Epidermal melanocyte (primary cell): Measurements from ENCODE around the gene TIPIN.
"Not testable (repeated sequence)": the region's sequence is repeated elsewhere in the genome, so short reads cannot be mapped to it uniquely, and the experiment has no call there.

Experiments
- DNase-seq: peaks from one replicate; pipeline ENCODE4 v3.0.0; 2011; ENCODE audit warnings: low spot score; ENCODE audit not compliant: insufficient read length

The TIPIN gene

DNA sequence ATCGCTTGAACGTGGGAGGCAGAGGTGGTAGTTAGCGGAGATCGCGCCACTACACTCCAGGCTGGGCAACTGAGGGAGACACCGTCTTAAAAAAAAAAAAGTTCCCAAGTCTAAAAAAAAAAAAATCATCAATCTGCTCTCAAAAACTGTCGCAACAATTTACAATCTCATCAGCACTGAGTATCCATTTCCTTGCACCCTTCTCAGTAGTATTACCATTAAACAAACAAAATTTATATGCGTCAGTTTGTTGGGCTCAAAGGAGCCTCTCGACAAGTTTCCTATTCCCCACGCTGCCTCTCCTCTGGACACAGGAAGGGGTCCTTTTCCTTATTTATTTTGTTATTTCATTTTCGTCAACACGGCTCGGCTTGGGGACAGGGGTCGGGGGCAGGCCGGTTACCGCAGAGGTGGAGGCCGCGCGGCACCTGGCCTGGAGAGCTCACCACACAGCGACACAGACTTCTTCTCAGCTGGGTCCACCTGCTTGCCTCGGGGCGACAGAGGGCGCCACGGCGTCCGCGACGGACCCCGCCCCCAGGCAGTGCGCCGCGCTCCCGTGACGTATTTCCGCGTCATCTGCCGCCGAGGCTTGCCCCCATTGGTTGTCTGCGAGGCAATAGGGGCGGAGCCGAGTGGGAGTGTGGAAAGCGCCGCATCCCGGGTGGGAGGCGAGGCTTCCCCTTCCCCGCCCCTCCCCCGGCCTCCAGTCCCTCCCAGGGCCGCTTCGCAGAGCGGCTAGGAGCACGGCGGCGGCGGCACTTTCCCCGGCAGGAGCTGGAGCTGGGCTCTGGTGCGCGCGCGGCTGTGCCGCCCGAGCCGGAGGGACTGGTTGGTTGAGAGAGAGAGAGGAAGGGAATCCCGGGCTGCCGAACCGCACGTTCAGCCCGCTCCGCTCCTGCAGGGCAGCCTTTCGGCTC lies 30.0 kb upstream of the TIPIN start, which contains the start of gene MAP2K1:
MAP2K1 (plus strand) TSS at position 709 of the 920 bp plus-strand sequence. CDS start 436 bp downstream, outside the sequence.
- peak; percentile 83 for DNase-seq

DNA sequence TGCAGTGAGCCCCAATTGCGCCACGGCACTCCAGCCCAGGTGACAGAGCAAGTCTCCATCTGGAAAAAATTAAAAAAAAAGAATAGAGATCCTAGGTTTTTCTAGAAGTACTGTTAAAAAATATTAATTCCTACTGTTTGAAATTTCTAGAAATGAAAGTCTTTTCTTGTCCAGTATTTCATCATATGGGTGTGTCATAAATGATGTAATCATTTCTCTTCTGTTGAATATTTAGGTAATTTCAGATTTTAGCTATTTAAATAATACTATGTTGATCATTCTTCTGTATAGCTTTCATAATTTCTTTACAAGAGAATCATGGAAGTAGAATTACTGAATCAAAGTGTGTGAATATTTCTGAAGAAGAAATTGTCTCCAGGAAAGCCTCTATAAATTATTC lies 24.9 kb upstream of the TIPIN start:
- not testable (repeated sequence) for DNase-seq

DNA sequence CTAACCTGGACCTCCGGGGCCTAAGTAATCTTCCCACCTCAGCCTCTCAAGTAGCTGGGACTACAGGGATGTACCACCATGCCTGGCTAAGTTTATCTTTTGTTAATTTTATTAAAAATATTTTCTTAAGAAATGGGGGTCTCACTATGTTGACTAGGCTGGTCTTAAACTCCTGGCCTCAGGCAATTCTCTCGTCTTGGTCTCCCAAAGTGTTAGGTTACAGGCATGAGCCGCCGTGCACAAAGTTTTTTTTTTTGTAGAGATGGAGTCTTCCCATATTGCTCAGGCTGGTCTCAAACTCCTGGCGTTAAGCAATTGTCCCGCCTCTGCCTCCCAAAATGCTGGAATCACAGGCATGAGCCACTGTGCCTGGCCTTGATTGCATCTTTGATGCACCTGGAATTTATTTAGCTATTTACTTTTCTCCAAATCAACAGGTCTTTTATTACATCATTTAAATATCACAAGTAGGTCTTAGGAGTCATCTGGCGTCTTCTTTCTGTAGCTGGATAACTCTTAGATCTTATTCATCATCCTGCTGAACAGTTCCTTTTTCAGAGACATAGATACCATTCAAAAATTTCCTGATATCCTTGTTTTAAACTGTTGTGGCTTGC lies 22.4 kb upstream of the TIPIN start:
- DNase-seq, result no peak

DNA sequence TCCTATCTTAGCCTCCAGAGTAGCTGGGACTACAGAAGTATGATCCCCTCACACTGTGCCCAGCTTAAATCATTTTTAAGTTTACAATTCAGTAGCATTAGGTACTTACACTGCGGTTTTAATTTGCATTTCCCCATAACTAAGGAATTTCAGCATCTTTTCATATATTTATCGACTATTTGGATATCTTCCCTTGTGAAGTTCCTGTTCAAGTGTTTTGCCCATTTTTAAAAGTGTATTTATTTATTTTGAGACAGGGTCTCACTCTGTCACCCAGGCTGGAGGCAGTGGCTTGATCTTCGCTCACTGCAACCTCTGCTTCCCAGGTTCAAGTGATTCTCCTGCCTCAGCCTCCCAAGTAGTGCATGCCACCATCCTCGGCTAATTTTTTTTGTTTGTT lies 17.7 kb upstream of the TIPIN start:
- DNase-seq, result no peak

DNA sequence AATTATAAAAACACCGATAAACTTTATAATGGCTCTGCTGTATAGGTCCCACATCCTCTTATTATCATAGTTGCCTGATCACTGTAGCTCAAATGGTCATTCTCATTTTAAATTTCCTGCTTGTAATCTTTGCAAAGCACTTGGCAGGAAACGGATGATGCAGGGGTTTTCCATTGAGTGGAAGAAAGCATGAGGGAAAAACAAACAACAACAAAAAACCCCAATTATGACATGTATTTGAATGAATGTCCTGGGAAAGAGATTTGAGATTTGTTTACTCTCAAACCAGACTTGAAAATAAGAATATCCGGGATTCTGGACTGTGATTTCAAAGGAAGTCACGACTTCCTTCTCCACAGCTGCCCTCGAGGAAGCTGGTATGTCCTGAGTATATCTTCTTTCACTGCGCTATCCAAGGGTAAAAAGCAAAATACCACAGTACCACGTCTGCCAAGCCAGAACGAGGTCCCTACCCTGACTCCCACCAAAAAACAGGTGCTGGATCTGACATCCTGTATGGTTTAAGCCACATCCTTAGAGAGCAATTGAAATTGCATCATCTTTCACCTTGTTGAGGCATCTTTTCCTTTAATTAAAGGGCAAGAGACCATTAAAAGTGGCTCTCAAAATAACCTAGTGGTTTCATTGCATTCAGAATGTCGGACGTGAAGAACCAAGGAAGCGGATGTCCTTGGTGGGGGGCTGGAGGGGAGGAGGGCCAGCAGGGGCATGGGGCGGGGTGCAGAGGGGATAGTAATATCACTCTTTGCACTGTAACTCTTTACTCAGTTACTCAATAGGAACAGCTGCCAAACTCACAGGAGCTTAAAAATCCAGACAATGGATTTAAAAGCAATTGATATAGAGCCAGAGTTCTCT lies 13.5 kb upstream of the TIPIN start:
- peak; percentile 48 for DNase-seq

DNA sequence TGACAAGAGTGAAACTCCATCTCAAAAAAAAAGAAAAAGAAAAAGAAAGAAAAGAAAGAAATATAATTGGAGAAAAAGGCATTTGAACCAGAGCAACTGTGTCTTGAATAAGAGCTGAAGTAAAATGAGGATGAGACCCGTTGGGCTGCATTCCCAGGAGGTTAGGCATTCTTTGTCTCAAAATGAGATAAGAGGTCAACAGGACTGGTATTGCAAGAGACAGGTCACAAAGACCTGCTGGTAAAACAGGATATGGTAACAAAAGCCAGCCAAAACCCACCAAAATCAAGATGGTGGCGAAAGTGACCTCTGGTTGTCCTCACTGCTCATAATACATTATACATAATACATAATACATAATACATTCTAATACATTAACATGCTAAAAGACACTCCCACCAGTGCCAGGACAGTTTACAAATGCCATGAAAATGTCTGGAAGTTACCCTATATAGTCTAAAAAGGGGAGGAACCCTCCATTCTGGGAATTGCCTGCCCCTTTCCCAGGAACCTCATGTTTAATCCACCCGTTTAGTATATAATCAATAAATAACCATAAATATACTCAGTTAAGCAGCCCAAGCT lies 8.6 kb upstream of the TIPIN start:
- no peak for DNase-seq

DNA sequence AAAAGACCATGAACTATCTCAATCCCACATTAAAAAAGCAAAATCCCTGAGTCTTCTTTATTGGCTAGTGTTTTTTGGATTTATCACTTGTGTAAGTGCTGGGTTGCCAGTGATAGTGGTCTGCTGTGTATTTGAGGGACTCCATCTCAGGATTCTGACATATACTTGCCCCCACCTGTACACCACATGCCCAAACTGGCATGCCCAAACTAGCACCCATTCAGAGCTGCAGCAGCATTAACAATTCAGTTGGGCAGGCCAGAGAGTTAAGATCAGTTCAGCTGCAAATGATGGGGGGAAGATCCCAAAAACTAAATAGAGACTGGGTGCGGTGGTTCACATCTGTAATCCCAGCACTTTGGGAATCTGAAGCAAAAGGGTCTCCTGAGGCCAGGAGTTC lies 6.3 kb upstream of the TIPIN start:
- no peak for DNase-seq

DNA sequence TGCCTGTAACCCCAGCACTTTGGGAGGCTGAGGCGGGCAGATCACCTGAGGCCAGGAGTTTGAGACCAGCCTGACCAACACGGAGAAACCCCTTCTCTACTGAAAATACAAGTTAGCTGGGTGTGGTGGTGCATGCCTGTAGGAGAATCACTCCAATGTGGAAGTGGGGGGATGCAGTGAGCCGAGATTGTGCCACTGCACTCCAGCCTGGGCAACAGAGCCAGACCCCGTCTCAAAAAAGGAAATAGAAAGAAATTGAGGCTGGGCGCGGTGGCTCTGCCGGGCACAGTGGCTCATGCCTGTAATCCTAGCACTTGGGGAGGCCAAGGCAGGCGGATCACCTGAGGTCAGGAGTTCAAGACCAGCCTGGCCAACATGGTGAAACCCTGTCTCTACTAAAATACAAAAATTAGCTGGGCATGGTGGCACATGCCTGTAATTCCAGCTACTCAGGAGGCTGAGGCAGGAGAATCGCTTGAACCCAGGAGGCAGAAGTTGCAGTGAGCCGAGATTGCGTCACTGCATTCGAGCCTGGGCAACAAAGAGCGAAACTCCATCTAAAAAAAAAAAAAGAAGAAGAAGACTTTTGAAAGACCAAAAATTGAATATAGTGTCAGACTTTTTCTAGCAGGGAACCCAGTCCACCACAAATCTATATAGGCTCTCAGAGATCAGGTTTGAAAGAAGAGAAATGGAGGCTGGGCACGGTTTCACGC lies 5.4 kb upstream of the TIPIN start:
- DNase-seq, result not testable (repeated sequence)

DNA sequence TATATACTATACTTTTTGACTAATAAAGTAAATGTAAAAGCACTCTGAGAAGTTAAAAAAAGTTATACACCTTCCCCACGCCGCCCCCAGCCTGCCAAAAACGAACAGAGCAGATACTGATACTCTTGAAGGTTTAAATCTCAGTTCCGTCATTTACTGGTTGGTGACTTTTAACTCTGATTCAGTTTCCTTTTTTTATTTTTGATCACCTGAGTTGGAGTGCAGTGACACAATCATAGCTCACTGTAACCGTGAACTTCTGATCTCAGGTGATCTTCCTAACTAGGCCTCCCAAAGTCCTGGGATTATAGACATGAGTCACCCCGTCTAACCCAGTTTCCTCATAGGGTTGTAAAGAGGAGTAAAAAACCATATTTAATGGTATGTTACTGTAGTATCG lies 3.3 kb upstream of the TIPIN start:
- no peak for DNase-seq

DNA sequence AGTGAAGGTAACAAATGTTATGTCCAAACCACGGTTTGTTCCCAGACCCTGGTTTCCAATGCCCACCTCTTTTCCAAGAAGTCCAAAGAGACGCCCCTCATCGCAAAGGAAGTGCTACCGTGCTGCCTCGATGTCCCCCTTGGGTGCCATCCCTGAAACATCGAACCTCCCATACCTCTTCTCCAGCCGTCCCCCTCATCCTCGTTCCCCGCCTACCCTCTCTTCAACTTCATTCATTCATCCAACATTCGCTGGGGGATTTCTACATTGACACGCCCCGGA lies 467 bp downstream of the TIPIN start:
- DNase-seq, result no peak

DNA sequence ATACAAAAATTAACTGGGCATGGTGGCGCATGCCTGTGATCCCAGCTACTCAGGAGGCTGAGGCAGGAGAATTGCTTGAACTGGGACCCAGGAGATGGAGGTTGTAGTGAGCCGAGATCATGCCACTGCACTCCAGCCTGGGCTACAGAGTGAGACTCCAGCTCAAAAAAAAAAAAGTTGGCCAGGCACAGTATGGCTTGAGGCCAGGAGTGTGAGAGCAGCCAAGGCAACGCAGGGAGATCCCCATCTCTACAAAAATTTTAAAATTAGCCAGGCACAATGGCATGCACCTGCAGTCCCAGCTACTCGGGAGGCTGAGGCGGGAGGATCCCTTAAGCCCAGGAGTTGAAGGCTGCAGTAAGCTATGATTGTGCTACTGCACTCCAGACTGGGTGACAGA lies 8.0 kb downstream of the TIPIN start:
- DNase-seq, result not testable (repeated sequence)

DNA sequence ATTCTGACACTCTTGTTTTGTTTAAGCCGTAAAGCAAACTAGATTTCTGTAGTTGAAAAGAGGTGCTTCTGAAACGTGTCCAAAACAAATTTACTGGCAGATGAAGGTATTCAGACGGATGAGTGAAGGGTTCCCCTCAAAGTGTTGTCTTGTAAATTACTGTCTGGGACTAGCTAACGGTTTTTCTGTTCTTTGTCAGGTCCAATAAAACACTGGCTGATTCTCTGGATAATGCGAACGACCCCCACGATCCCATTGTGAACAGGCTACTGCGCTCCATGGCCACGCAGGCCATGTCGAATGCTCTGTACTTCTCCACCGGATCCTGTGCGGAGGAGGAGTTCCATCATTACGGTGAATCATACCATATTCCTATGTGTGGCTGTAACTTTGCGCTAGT lies 27.7 kb downstream of the TIPIN start:
- no peak for DNase-seq

DNA sequence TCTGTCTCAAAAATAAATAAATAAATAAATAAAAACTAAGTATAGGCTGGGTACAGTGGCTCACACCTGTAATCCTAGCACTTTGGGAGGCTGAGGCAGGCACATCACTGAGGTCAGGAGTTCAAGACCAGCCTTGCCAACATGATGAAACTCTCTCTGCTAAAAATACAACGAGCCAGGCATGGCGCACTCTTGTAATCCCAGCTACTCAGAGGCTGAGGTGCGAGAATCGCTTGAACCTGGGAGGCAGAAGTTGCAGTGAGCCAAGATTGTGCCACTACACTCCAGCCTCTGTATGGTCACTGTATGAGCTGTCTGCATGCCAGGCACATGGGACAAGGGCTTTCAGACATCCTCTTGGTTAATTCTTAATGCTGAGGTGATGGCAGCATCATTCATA lies 28.7 kb downstream of the TIPIN start:
- no peak for DNase-seq

DNA sequence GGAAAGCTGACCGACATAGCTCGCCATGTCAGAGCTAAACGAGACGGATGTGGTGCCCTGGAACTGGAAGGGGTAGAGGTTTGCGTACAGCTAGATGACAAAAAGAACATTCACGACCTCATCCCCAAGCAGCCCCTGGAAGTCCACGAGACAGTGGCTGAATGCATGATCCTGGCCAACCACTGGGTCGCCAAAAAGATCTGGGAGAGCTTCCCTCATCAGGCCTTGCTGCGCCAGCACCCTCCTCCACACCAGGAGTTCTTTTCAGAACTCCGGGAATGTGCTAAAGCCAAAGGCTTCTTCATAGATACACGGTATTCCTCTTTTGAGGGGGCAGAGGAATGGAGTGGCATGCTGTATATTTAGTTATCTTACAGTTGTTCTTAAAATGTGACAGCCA lies 30.4 kb downstream of the TIPIN start:
- DNase-seq, result no peak

DNA sequence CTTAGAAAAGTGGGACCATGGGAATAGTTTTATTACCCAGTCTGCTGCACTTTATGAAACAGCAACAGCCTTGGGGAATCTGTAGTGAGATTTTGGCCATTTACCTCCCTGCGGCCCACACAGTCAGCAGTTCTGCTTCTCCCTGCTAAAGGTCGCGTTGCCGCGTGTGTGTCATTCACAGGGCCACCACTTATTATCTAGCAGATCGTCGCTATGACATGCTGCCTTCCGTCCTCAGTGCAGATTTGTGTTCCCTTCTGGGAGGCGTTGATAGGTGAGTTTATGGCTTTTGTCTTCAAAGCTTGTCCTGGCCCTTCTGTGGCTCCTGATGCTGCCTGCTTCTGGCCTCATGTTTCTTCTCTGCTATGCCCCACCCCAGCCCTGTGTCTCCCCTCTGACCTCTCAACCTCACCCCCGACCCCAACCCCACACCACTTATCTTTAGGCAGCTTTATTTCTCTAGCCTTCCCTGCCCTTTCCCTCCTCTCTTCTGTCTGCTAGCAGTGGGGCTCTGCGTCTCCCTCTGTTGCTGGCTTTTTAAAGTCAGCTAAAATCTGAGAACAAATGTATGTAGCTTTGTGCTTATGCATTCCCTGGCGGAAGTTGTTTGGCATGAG lies 33.1 kb downstream of the TIPIN start:
- DNase-seq, result no peak

DNA sequence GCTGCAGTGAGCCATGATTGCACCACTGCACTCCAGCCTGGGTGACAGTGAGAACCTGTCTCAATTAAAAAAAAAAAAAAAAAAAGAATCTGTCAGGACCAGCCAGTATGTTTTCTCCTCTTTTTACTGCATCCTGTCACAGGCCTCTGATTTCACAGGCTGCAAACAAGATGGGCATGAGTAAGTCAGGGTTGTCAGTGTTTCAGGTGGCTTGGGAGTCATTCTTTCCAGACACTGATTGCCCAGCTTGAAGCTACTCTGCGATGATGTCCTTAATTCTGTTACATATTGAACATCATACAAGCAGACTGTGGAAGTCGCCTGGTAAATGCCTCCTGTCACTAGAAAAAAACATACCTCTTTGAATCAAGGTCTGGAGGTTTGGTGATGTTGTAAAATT lies 44.3 kb downstream of the TIPIN start:
- DNase-seq, result no peak

DNA sequence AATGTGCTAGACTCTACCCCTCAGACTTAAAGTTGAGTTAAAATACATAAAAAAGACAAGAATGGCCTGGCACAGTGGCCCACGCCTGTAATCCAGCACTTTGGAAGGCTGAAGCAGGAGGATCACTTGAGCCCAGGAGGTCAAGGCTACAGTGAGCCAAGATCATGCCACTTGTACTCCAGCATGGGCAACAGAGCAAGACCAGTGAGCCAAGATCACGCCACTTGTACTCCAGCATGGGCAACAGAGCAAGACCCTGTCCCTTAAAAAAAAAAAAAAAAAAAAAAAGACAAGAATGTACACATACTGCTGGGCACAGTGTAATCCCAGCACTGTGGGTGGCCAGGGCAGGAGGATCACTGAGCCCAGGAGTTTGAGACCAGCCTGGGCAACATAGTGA lies 45.7 kb downstream of the TIPIN start:
- DNase-seq, result no peak

DNA sequence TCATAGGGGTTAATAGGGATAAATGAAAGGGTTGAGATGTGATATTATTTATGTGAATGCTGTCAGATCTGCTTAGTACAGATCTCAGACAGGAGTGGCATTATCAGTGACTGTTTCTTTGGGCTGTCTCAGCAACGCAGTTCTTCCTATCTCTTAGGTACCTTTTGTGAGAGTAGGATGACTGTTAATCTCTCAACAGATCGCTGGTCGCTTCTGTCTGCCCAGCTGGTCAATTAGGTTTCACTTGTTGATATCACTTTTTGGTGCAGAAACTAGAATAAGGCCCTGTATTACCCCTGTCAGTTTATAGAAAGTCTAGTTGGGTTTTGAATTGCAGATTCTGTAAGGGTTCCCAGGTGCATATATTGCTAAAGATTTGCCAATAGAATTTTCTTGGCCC lies 46.7 kb downstream of the TIPIN start:
- DNase-seq, result no peak

DNA sequence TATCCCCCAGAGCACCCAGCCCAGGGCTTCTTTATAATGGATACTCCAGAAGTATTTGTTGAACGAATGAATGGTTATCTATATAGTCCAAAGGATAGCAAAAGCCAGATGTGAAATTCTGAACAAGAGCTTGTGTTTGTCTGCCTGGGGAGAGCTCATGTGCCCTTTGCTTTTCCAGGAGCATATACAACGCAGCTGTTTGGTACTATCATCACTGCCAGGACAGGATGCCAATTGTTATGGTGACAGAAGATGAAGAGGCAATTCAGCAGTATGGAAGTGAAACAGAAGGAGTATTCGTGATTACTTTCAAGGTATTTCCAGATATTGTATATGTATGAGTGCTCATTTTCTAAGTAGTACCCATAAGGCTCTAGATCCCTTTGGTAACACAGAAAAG lies 48.0 kb downstream of the TIPIN start:
- no peak for DNase-seq

DNA sequence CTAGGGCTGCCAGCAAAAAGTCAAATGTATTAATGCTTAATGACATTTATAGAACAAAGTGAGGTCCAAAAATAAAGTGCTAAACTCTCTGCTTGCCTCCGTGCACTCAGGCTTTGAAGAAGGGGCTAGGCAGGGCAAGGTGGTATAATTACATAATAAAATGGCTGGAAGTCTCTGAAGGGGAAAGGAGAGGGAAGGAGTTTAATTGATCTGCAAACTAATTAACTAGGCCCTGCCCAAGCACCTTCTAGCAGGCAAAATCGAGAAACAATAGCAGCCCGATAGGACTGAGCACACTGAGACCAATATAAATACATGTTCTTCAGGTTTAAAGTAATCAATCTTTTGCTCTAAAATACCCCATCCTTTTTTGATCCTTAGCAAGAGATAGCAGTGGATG lies 50.1 kb downstream of the TIPIN start:
- no peak for DNase-seq

DNA sequence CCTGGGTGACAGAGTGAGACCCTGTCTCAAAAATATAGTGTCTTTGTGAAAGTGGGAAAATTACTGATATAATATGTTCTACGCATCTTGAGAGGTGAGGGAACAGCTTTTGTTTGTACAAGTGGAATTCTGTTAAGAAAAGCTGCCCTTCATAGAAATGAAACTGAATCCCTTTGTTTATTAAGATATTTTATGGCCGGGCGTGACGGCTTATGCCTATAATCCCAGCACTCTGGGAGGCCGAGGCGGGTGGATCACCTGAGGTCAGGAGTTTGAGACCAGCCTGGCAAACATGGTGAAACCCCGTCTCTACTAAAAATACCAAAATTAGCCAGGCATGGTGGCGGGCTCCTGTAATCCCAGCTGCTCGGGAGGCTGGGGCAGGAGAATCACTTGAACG lies 52.1 kb downstream of the TIPIN start:
- not testable (repeated sequence) for DNase-seq
